Osteoblast (primary cell): Measurements from ENCODE around the gene PPRC1. TPM values are rescaled to one million over a fixed set of nuclear protein-coding genes. Genes with fewer than 3 reads are reported as not detected.

ENCODE experiments used
- DNase-seq: peaks from one replicate; pipeline ENCODE4 v3.0.0; 2011; ENCODE audit warnings: low spot score, mixed read lengths; ENCODE audit not compliant: insufficient read length; ENCODE audit errors: missing footprints
- H2AFZ ChIP-seq: 2 replicates; pipeline ENCODE4 v1.6.0; 2011; ENCODE audit warnings: mild to moderate bottlenecking, low read length
- H3K27ac ChIP-seq: 2 replicates; pipeline ENCODE4 v1.5.1; 2011; ENCODE audit warnings: mild to moderate bottlenecking, low read depth, low read length, moderate library complexity
- H3K27me3 ChIP-seq: 2 replicates; pipeline ENCODE4 v1.6.0; 2012; ENCODE audit warnings: mild to moderate bottlenecking, control low read depth, inconsistent platforms, low read length, moderate library complexity; ENCODE audit not compliant: insufficient read depth
- H3K36me3 ChIP-seq: 2 replicates; pipeline ENCODE4 v1.5.1; 2011; ENCODE audit warnings: mild to moderate bottlenecking, low read length, control low read depth, moderate library complexity; ENCODE audit not compliant: insufficient read depth
- H3K4me1 ChIP-seq: 2 replicates; pipeline ENCODE4 v1.5.1; 2011; ENCODE audit warnings: mild to moderate bottlenecking, low read length, control low read depth, moderate library complexity; ENCODE audit not compliant: insufficient read depth
- H3K4me2 ChIP-seq: 2 replicates; pipeline ENCODE4 v1.6.0; 2011; ENCODE audit warnings: mild to moderate bottlenecking, low read length; ENCODE audit not compliant: insufficient read depth
- H3K4me3 ChIP-seq: fragments of 200-600 bp; sonication (generic); 3 replicates; pipeline ENCODE4 v1.5.1; 2012; ENCODE audit warnings: mild to moderate bottlenecking, low read length, inconsistent platforms; ENCODE audit not compliant: insufficient read depth
- H3K79me2 ChIP-seq: 2 replicates; pipeline ENCODE4 v1.6.0; 2012; ENCODE audit warnings: mild to moderate bottlenecking, low read length, control low read depth, inconsistent platforms; ENCODE audit not compliant: insufficient read depth
- H3K9me3 ChIP-seq: 2 replicates; pipeline ENCODE4 v1.5.1; 2011; ENCODE audit warnings: low read depth, low read length, control low read depth
- H4K20me1 ChIP-seq: 2 replicates; pipeline ENCODE4 v1.6.0; 2012; ENCODE audit warnings: mild to moderate bottlenecking, low read length, control low read depth; ENCODE audit not compliant: insufficient read depth
- CTCF ChIP-seq: IDR thresholded peaks from 2 replicates; pipeline ENCODE4 v1.5.1; 2011; ENCODE audit warnings: mild to moderate bottlenecking, low read depth, low read length, moderate library complexity; ENCODE audit errors: extremely low read depth
- total RNA-seq: library from RNA; depleted of rRNA; stranded (reverse); fragments of >200 nt; gene quantifications from 2 replicates; pipeline ENCODE4 v1.2.3, GENCODE V29; 2012

PPRC1 gene
- total RNA-seq, 1 donor, result 17.7 TPM

DNA sequence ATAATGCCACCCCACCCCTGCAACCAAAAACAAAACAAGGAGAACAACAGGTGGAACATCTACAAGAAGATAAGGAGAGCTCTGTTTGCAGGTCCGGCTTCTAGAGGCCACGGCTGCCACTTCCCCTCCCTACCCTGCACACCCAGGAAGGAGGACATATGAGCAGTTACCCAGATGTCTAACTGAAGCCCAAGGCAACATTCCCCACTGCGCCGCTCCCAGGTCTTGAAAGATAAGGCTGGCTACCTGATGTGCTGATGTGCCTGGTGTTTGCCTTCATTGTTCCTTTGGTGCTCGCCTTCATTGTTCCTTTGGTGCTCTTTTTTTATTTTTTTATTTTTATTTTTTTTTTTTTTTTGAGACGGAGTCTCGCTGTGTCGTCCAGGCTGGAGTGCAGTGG is 46.6 kb upstream of the PPRC1 start:
- Histone ChIP-seq H4K20me1 (no peaks in the 10 kb centered on the region), H3K79me2 (no peaks in the 10 kb centered on the region), H3K4me1 (no peaks in the 10 kb centered on the region), H3K27me3 (no peaks in the 10 kb centered on the region), H3K36me3 (no peaks in the 10 kb centered on the region), H3K4me2 (no peak overlapping the region), H2AFZ (no peak overlapping the region), H3K4me3 (no peak overlapping the region), H3K9me3 (no peaks in the 10 kb centered on the region), H3K27ac (no peak overlapping the region)
- no peak for DNase-seq
- no peak for TF ChIP-seq CTCF

DNA sequence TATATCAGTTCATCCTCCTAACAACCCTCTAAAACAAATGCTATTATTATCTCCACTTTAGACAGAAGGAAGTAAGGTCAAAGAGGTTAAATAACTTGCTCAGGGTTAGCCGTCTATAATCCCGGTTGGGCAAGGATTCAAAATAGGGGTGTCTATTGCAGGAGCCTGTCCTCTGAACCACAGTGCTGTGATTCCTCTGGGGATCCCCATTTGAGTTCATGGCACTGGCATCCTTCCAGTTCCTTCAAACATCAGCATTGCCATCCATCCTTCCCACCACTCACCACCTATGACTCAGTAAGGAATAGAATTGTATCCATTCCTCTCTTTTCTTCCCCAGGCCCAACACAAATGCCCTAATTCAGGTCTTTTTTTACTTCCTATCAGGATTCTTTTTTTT is 42.1 kb upstream of the PPRC1 start:
- H3K79me2 ChIP-seq, result no peaks in the 10 kb centered on the region
- no peak overlapping the region for H3K27ac ChIP-seq
- no peaks in the 10 kb centered on the region for H4K20me1 ChIP-seq
- no peaks in the 10 kb centered on the region for H3K9me3 ChIP-seq
- DNase-seq, result no peak
- H3K4me1 ChIP-seq, result no peaks in the 10 kb centered on the region
- no peak overlapping the region for H3K4me3 ChIP-seq
- H3K4me2 ChIP-seq, result no peak overlapping the region
- no peak for TF ChIP-seq CTCF
- no peak overlapping the region for H2AFZ ChIP-seq
- H3K27me3 ChIP-seq, result no peaks in the 10 kb centered on the region
- H3K36me3 ChIP-seq, result no peaks in the 10 kb centered on the region

- Histone ChIP-seq H4K20me1 (no peaks in the 10 kb centered on the region), H2AFZ (no peak overlapping the region), H3K9me3 (no peaks in the 10 kb centered on the region), H3K27me3 (no peaks in the 10 kb centered on the region), H3K4me1 (no peaks in the 10 kb centered on the region), H3K4me2 (no peak overlapping the region), H3K36me3 (no peaks in the 10 kb centered on the region), H3K79me2 (no peaks in the 10 kb centered on the region), H3K27ac (no peak overlapping the region), H3K4me3 (no peak overlapping the region)
- DNase-seq, result no peak
- no peak for TF ChIP-seq CTCF
Measured at GRCh38 chr10:102096449-102096848, 36.4 kb upstream of the PPRC1 start.

DNA sequence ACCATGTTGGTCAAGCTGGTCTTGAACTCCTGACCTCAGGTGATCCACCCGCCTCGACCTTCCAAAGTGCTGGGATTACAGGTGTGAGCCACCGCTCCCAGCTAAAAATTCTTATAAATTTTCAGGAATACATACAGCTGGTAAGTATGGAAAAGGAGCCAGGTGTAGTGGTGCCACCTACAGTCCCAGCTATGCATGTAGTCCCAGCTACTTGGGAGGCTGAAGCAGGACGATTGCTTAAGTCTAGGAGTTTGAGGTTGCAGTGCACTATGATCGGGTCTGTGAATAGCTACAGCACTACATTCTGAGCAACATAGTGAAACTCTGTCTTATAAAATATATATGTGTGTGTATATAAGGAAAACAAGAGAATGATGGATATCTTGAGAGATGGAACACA is 31.7 kb upstream of the PPRC1 start:
- peaks cover 6% of the 10 kb centered on the region for H3K4me1 ChIP-seq
- H3K36me3 ChIP-seq, result no peaks in the 10 kb centered on the region
- H3K79me2 ChIP-seq, result no peaks in the 10 kb centered on the region
- H3K4me3 ChIP-seq, result no peak overlapping the region
- no peak overlapping the region for H3K4me2 ChIP-seq
- H2AFZ ChIP-seq, result no peak overlapping the region
- H4K20me1 ChIP-seq, result no peaks in the 10 kb centered on the region
- no peaks in the 10 kb centered on the region for H3K27me3 ChIP-seq
- TF ChIP-seq CTCF, result no peak
- H3K9me3 ChIP-seq, result no peaks in the 10 kb centered on the region
- DNase-seq, result no peak
- H3K27ac ChIP-seq, result no peak overlapping the region
